ENCODE results near the gene NOS1AP. TPM values are rescaled to one million over a fixed set of nuclear protein-coding genes. Genes with fewer than 3 reads are reported as not detected.

Gene NOS1AP
- total RNA-seq, 3 donors from 2014 or later: 11.8 to 17.4 (median 14.3) TPM

DNA sequence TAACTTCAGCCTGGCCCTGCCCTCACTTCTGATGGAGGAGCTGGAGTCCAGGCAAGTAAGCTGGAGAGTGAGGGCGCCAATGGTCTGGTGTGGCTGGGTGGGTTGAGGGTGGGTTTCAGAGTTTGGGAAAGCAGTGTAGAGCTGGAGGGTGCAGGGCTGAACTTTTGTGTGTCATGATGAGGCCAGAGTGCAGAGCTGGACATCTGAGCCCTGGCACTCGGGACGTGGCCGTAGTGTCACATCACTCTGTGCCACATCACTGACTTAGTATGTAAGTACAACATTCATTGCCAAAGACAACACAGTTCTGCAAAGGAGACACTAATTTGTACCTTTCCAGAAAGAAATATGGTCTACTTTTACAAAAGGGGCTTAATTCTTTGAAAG lies 291.4 kb downstream of the NOS1AP start:
- H3K4me3 ChIP-seq: no peak overlapping the region
- no peaks in the 10 kb centered on the region for H3K9me3 ChIP-seq
- DNase-seq (no peak), ATAC-seq (no peak)
- TF ChIP-seq, protein P1, sequence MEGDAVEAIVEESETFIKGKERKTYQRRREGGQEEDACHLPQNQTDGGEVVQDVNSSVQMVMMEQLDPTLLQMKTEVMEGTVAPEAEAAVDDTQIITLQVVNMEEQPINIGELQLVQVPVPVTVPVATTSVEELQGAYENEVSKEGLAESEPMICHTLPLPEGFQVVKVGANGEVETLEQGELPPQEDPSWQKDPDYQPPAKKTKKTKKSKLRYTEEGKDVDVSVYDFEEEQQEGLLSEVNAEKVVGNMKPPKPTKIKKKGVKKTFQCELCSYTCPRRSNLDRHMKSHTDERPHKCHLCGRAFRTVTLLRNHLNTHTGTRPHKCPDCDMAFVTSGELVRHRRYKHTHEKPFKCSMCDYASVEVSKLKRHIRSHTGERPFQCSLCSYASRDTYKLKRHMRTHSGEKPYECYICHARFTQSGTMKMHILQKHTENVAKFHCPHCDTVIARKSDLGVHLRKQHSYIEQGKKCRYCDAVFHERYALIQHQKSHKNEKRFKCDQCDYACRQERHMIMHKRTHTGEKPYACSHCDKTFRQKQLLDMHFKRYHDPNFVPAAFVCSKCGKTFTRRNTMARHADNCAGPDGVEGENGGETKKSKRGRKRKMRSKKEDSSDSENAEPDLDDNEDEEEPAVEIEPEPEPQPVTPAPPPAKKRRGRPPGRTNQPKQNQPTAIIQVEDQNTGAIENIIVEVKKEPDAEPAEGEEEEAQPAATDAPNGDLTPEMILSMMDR (IDR thresholded peaks at IDR 0.05): no peak
- H3K36me3 ChIP-seq (ENCODE audit: low read depth): no peaks in the 10 kb centered on the region
- peaks cover 6% of the 10 kb centered on the region for H3K4me1 ChIP-seq (ENCODE audit: low read depth)
- intact Hi-C loops (cut with DNase I, micrococcal nuclease): no loop called here

DNA sequence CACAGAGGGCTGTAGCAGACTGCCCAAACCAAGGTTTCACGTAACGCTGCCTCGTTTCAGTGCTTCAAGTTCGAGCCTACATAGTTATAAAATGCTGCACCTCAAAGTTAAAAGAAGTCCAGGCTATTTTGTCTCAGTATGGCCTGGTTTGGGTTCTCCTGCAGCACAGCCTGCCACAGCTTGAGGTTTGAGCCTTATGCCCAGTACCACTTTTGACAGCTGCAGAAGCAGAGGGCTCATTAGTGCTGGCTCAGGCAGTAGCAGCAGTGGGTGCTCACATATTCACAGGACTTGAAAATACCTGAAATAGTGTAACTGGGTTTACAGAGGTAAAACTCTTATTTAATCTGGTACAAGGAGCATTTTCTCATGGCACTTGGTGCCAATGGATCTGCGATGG lies 291.9 kb downstream of the NOS1AP start:
- Histone ChIP-seq H3K4me1 (ENCODE audit: low read depth) (peaks cover 6% of the 10 kb centered on the region), H3K36me3 (ENCODE audit: low read depth) (no peaks in the 10 kb centered on the region), H3K9me3 (no peaks in the 10 kb centered on the region), H3K4me3 (no peak overlapping the region)
- TF ChIP-seq, protein P1 (IDR thresholded peaks at IDR 0.05): no peak
- intact Hi-C loops (cut with DNase I, micrococcal nuclease): no loop called here
- DNase-seq: no peak
- no peak for ATAC-seq

DNA sequence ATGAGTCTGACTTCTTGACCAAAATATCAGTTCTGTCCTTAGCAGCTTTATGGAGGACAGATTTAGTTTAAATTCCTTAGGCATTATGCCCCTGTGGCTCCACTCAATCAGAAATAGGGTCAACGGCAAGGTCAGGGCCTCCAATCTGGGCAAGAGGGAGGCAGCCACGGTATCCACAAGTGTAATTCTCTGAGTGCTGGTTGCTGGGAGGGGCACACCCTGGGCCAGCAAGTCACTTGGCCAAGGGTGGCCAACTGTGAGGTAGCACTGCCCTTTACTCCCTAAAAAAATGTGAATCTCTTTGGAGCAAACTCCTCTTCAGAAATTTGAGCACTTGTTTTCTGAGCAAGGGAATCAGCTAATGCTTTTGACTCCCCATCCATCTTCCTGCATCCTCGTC lies 294.3 kb downstream of the NOS1AP start:
- peak in 1 of 3 donors; percentile 11 for DNase-seq
- intact Hi-C loops (cut with DNase I, micrococcal nuclease): no loop called here
- Histone ChIP-seq H3K36me3 (ENCODE audit: low read depth) (no peaks in the 10 kb centered on the region), H3K4me3 (no peak overlapping the region), H3K9me3 (no peaks in the 10 kb centered on the region), H3K4me1 (ENCODE audit: low read depth) (peaks cover 12% of the 10 kb centered on the region)
- ATAC-seq: no peak
- TF ChIP-seq, protein P1 (IDR thresholded peaks at IDR 0.05): no peak

DNA sequence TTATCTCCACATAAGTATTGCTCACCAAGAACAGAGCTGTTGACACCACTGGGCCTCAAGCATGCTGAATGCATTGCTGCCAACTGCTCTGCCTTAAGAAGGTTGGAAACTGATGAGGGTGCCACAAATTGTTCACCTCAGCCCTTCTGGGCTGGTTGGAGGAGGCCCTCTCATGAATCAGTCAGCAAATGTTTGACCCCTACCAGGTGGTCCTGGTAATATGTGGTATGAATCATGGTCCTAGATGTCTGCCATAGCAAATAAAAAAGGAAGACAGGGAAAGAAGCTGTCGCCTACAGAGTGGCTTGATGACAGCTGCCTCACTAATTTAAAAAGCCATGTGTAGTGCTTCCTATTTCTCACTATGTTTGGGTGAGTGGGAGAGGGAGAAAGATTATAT lies 295.0 kb downstream of the NOS1AP start:
- no peak for DNase-seq
- no peak for ATAC-seq
- intact Hi-C loops (cut with DNase I, micrococcal nuclease): no loop called here
- H3K36me3 ChIP-seq (ENCODE audit: low read depth): no peaks in the 10 kb centered on the region
- no peaks in the 10 kb centered on the region for H3K9me3 ChIP-seq
- peaks cover 13% of the 10 kb centered on the region for H3K4me1 ChIP-seq (ENCODE audit: low read depth)
- TF ChIP-seq, protein P1 (IDR thresholded peaks at IDR 0.05): no peak
- no peak overlapping the region for H3K4me3 ChIP-seq

DNA sequence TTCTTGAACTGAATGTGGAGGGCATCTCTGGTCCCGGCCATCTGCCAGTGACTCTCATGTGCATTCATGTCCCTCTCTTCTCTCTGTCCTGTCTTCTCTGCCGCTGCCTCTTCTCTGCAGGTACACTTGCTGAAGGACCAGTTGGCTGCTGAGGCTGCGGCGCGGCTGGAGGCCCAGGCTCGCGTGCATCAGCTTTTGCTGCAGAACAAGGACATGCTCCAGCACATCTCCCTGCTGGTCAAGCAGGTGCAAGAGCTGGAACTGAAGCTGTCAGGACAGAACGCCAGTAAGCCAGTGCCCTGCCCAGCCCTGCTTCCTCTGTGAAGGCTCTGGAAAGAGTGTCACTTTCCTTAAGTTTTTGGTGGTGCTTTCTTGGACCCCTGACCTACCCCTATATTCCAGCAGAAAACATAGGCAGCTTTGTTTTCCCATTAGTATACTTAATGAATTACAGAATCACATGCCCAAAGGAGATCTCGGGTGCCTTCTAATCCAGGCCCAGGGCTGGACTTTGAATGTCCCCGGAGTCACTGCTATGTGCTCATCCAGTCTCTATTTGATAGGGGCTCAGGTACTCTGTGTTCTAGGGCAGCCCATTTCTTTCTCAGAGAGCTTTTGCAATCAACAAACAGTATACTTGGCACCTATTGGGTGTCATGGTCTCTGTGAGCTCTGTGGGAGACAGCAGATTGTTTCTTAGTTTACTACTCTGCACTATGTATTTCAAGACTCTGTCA lies 296.0 kb downstream of the NOS1AP start:
- no peak for DNase-seq
- no peak overlapping the region for H3K4me3 ChIP-seq

More for the DNA sequence above, 296.0 kb downstream of the NOS1AP start:
- no peak for ATAC-seq
- H3K4me1 ChIP-seq (ENCODE audit: low read depth): peaks cover 12% of the 10 kb centered on the region
- TF ChIP-seq, protein P1 (IDR thresholded peaks at IDR 0.05): no peak
- H3K9me3 ChIP-seq: no peaks in the 10 kb centered on the region
- intact Hi-C loops (cut with DNase I, micrococcal nuclease): no loop called here
- H3K36me3 ChIP-seq (ENCODE audit: low read depth): no peaks in the 10 kb centered on the region

All from mucosa of descending colon (tissue), 3 donors.